ENCODE results near the gene PTGIS.
"Not testable (repeated sequence)": the region's sequence is repeated elsewhere in the genome, so short reads cannot be mapped to it uniquely, and the experiment has no call there.

PTGIS gene

DNA sequence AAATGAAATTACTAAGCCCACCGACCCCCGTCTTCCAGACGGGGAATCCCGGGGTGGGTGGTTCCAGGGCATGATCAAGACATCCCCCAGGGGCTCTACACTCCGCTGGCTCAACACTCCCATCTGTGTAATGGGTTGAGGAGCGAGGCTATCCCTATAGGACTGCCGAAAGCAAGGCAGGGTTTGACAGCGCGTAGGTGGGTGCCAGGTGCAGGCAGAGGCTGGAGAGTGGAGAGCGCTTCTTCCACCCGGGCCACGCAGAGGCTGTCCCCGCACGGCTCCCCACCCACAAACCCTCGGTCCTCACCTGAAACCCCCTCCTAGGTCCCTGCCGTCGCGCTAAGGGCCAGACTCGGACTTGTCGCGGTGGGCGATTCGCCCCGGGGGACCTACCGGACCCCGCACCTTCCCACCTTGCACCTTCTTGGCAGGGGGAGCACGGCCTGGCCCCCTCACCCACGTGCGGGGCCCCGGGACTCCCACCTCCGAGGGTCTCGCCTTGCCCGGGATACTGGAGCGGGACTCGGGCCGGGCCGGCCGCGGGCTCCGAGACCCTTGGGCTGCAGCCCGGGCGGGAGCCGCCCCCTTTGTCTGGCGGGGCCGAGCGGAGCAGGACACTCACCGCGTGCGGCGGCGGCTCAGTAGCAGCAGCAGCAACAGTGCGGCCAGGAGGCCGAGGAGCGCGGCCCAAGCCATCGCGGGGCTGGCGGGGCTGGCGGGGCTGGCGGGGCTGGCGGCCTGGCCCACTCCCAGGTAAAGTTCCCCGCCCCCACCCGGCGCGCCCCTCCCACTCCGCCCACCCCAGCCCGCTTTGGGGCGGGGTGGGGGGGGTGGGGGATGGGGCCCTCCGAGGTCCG, at the start of gene PTGIS:
PTGIS (minus strand) TSS at position 717 of the 857 bp plus-strand sequence; CDS start at position 696, 21 bp downstream.
- no peak for DNase-seq

DNA sequence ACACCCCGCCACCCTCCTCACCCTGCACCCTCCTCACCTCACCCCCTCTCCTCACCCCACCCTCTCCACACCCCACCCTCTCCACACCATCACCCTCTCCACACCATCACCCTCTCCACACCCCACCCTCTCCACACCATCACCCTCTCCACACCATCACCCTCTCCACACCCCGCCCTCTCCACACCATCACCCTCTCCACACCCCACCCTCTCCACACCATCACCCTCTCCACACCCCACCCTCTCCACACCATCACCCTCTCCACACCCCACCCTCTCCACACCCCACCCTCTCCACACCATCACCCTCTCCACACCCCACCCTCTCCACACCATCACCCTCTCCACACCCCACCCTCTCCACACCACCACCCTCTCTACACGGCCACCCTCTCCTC, 49.5 kb upstream of the PTGIS start:
- not testable (repeated sequence) for DNase-seq

DNA sequence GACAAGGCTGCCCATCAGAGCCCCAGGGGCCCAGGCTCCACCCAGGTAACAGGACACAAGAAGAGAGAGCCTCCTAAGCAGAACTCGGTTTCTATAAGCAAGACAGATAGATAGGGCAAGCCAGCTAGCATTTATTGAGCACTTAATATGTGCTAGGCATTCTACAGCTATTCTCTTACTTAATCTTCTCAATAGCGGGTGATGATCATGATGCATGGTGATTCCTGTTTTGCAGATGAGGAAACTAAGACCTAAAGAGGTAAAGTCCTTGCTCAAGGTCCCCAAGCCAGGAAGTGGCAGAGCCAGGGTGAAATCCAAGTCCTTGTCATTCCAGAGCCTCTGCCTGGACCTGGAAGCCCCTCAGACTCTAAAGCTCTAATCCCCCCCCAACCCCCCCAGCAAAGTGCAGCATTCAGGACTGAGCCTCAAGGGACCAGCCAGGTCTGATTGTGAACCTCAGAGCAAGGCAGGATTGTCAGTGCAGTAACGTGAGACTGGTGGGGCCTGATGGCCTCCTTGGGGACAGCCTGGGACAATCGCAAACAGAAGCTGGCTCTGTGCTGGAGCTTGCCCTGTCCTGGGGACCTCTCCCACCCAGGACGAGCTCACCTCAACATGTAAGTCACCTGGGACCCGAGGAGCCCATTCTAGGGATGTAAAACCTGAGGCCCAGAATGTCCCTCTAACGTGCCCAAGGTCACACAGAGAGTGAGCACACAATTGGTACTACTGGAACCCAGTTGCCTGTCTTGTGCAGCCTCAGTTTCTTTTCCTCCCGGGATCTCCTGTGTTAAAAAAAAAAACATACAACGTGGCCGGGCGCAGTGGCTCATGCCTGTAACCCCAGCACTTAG, 48.4 kb upstream of the PTGIS start:
- DNase-seq, result no peak

DNA sequence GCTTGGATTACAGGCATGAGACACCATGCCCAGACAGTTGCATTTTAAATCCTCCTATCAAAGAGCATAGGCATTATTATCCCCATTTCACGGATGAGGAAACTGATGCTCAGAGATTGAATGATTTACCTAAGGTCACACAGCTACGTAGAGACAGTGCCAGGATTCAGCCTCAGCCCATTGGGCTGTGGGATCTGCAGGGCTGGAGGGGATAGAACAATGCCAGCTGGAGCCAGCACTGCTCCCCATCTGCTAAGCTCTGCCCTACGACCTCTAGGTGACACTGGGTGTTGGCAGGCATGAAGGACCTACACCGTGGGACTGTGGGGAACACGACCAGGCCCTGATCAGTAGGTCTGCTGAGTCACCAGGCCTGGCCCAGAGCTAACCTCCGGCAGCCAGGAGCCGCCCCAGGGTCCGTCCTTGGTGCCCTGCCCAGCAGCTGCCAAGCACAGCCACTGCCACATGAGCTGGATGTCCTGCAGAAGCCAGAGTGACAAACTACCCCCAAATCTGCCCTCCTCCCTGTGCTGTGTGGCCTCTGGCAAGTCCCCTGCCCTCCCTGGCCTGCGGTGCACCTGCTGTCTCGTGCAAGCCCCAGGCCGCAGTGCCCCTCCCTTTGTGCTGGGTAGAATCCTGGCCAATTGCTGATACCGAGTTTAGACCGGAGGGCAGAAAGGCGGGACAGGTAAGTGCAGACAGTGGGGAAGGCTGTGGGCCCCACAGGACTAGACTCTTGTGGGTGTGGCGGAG, 47.6 kb upstream of the PTGIS start:
- DNase-seq, result no peak

DNA sequence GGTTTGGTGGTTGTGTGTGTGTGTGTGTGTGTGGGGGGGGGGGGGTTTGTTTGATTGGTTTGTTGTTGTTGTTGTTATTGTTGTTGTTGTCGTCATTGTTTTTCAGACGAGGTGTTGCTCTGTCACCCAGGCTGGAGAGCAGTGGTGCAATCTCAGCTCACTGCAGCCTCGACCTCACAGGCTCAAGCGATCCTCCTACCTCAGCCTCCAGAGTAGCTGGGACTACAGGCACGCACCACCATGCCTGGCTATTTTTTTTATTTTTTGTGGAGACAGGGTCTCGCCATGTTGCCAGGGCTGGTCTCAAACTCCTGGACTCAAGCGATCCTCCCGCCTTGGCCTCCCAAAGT, 47.1 kb upstream of the PTGIS start:
- not testable (repeated sequence) for DNase-seq

DNA sequence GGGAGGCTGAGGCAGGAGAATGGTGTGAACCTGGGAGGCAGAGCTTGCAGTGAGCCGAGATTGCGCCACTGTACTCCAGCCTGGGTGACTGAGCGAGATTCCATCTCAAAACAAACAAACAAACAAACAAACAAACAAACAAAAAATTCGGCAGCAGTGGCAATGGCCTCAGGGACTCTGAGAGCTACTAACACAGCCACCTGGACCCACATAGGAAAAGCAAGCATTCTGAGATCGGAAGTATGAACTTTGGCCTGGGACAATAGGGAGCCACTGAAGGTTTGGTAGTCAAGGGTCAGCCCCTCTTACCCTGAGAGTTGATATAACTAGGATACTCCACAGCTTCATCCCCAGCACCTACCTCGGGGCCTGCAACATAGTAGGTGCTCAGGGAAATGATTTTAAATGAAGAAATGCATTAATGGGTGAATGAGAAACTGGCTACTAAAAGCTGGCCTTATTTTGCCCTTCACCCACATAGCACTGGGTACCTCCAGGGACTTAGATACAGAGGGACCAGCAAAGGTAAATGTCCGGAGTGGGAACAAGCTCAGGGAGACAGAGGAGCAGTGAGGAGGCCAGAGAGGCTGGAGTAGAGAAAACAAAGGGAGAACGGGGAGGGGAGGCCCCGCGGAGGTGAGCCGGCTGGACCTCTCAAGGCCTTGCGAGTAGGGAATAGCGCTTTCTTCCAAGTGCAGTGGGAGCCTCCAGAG, 46.6 kb upstream of the PTGIS start:
- DNase-seq, result no peak

DNA sequence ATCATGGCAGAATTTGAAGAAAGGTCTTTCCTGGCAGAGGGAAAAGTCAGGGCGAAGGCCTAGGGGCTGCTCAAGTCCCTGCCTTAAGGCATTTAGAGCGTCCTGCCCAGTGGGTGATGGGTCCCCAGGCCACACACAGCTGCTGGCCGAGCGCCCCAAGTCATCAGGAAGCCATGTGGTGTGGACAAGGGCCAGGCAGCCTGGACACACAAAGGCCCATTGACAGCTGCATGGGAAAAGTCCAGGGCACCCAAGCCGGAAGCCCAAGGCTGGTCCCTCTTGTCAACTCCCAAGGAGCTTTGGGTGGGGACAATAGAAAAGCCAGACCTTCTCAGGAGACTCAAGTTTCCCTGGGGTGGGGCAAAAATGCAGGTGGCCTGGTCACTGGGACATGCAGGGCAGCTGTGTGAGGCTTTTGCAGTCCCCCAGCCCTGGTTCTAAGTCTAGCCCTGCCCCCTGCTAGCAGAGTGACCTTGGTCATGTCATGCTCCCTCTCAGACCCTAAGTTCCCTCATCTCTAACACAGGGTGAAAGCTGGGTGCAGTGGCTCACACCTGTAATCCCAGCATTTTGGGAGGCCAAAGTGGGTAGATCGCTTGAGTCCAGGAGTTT, 44.3 kb upstream of the PTGIS start:
- no peak for DNase-seq

DNA sequence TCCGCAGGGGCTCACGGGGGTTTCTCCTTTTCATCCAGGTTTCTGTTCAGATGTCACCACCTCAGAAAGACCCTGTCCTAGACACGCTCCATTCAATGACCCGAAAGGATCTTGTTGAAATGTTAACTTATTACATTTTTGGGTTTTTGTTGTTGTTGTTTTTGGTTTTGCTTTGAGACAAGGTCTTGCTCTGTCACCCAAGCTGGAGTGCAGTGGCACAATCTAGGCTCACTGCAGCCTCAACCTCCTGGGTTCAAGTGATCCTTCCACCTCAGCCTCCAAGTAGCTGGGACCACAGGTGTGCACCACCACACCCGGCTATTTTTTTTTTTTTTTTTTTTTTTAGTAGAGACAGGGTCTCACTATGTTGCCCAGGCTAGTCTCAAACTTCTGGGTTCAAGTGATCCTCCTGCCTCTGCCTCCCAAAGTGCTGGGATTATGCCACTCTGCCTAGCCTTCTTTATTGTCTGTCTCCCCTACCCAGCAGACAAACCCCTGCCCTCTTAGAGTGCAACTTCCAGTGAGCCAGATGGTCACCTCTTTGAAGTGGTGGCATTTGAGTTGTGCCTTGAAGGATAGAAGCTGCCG, 43.7 kb upstream of the PTGIS start:
- not testable (repeated sequence) for DNase-seq

DNA sequence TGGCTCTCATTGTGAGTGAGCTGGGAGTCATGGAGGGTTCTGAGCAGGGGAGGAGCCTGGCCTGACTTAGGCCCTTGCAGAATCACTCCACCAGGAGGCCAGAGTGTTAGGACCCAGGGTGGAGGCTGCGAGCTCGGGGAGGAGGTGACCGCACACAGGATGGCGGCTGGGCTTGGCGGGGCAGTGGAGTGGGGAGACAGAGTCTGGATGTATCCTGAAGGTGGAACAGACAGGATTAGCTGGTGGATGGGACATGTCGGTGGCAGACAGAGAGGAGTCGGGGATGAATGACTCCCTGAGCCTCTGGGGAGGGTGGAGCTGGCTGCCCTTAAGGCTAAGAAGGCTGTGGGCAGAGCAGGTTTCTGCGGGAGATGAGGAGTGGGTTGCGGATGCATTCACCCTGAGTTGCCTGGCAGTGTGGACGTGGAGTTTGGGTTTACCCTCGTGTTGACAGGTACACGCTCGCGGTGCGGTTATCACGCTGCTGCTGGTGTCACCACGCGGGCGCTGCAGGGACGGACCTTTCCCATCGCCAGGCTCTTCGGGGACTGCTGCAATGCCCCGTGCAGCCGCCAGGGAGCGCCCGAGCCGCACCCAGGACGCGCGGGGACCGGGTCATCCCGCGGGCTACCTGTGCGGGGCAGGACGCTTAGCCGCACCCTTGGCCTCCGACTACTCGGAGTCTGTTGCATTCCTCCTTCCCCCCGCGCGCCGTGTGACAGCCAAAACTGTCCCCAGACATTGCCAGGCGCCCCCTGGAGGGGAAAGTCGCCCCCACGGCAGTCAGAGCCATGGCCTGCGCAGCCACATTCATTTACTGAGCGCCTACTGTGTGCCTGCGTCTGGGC, 43.0 kb upstream of the PTGIS start:
- no peak for DNase-seq

DNA sequence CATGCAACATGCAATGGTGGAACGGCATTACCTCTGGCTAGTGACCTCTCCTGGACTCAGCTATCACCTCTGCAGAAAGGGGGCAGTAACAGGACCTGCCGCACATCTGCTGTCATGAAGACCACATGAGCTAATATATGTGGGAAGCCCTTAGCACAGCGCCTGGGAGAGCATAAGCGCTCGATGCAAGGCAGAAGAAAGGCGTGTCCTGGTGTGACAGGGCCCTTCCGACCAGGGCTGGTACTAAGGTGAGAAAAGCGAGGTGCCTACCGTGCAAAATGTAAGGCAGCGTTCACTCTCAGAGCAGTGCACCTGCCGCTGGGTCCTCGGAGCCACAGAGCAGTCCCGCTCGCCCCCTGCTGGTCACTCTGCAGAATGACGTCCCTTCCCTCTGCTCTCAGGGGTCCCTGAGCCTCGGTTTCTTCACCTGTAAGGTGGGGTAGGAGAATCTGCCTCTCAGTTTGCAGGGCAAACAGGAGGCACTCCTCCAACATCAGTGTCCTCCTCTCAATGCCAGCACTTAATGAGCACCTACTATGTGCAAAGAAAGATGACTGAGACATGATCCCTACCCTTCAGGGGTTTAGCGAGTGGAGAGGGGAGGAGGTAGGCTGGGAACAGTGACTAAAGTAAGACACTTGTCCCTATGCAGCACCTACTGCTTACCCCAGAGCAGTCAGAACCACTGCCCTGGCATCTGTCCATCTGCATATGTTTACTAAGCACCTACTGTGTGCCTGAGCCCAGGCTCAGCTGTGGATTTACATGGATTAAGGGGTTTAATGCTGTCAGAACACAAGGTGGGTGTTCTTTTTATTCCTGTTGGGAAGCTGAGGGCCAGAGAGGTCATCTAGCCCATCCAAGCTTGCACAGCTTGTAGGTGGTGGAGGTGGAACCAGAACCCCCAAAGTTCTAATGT, 41.1 kb upstream of the PTGIS start:
- no peak for DNase-seq

DNA sequence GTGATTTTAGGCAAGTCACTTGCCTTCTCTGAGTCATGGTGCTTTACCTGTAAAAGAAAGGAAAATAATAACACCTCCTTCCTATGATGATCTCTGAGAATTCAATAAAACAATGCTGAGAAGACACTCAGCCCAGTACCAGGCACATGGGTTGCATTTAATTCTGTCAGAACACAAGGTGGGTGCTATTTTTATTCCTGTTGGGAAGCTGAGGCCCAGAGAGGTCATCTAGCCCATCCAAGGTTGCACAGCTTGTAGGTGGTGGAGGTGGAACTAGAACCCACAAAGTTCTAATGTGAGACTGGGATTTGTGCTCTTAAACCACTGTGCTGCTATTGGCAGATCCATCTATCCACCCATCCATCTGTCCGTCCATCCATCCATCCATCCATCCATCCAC, 39.6 kb upstream of the PTGIS start:
- DNase-seq, result no peak

DNA sequence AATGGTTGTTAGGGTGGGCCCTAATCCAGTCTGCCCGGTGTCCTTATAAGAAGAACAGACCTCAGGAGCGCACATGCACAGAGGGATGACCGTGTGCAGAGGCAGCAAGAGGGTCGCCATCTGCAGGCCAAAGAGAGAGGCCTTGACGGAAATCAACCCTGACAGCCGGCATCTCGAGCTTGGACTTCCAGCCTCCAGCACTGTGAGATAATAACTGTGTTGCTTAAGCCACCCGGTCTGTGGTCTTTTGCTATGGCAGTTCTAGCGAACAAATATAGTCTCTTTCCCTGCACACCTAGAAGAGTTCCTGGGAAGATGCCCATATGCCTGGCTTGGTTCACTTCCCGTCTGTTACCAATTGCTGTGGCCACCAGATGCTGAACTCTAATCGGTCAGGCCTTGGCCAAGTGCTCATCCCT, 35.3 kb upstream of the PTGIS start:
- DNase-seq, result no peak

DNA sequence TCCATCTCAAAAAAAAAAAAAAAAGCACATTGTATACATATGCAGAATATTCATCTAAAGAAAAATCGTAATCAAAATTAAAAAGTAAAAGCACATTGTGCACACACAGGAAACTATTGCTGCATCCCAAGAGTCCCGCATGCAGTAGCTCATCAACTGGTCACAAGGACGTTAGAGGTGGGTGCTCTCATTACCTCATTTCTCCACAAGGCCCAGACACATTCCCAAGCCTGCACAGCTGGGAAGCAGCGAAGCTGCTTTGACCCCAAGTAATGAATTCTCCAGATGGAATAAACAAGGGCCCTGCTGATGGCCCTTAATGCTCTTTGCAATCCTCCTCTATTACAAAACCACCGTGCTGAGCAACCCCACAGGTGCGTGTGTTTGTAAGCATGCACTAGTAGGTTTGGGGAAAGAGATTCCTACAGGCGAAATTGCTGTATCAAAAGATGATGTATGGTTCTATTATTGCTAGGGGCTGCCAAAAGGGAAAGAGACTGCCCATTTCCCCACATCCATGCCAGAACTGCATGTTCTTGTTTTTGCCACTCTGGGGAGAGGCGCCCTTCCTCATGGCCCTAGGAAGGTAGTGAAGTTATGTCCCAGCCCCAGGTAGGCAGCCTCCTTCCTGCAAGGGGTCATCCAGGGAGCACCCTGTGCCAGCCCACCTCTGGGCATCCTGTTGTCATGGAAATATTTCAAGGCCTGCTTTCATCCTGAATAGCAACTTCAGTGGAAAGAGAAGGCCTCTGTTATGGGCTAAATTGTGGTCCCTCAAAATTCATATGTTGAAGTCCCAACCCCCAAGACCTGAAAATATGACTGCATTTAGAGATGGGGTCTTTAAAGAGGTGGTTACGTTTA, 34.6 kb upstream of the PTGIS start:
- no peak for DNase-seq

DNA sequence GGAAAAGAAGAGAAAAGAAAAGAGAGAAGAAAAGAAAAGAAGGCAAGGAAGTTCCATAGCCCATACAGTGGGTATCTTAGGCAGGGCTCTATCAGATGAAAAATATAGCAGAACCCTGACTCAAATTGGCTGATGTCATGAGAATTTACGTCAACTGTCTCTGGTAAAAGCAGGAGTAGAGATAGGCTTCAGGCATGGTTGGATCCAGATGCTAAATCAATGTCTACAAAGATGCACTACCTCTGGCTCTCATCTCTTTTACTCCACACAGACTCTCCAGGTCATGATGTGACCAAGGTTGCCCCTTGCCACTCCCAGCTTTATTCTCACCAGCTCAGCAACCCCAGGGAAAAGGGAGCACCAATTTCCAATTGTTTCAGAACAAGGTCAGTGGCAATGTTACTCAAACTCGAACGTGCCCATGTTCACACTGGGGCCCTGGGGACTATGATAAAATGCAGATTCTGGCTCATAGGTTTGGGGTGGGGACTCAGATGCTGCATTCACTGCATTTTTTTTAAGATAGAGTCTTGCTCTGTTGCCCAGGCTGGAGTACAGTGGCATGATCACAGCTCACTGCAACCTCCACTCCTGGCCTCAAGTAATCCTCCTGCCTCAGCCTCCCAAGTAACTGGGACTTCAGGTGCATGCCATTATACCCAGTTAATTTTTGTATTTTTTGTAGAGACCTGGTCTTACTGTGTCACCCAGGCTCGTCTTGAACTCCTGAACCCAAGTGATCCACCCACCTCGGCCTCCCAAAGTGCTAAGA, 33.4 kb upstream of the PTGIS start:
- DNase-seq, result no peak

DNA sequence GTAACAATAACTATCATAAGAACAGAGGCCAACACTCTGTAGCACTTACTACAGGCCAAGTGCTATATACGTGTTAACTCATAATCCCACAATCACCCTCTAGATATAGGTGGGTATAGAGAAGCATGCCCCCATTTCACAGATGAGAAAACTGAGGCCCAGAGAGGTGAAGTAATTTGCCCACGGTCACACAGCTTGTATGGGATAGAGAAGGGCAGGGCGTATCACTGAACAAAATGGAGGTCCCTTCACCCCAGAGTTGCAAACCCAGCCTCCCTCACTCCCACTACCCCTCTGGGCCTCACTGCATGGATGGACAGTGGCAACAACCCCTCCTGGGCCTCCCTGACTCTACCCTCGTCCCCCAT, 31.8 kb upstream of the PTGIS start:
- no peak for DNase-seq

DNA sequence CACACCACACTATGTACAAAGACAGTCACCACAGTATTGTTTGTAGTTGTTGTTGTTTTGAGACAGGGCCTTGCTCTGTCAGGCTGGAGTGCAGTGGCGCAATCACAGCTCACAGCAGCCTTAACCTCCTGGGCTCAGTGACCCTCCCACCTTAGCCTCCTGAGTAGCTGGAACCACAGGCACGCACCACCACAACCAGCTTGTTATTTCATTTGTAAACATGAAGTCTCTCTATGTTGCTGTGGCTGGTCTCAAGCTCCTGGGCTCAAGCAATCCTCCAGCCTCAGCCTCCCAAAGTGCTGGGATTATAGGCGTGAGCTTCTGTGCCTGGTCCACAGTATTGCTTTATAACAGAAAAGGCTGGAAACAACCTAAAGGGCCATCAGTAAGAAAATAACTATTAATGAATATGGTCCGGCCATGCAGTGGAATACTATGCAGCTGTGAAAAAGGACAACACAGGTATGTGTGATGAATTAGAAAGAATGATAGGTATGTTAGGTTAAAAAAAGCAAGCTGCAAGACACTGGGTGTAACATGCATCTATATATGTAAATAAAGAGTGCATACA, 30.0 kb upstream of the PTGIS start:
- no peak for DNase-seq

DNA sequence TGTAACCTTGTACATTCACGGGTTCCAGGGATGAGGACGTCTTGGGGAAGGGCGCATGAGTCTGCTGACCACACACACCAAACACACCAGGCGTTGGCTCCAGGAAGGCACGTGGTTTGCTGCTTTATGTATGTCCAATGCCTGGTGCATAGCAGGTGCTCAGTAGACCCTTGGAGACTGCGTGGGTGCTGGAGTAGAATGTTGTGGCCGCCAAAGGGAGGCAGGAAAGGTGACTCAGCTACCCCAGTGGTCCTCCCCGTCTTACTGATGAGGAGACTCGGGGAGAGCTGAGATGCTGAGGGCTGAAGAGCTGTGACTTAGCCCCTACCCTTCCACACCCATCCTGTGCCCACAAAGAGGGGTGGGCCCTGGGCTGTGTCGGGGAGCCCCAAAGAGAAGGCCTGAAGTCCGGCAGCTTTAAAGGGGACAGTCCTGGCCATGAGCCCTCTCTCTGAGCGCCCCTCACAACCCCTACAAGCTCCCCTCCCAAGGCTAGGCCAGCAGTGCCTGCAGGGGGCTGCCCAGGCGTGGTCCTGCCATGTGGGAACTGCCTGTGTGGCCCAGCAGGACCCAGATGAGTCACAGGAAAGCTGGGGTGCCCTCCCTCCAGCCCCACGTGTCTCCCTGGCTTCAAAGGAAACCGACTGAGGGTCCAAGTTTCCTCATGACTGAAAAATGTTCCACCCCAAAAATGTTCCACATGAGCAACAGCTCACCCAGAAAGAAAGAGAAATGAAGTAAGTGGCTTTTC, 28.0 kb upstream of the PTGIS start:
- no peak for DNase-seq

All from GOT3 (cell line).